Stimulated activated naive CD4-positive, alpha-beta T cell treated with Interleukin-2 at 50 U/mL for 16 hours (primary cell): ENCODE measurements around the gene STAM.
"Not testable (repeated sequence)": the region's sequence is repeated elsewhere in the genome, so short reads cannot be mapped to it uniquely, and the experiment has no call there.

Experiments used
- DNase-seq: peaks from one replicate; lab custom pipeline; 2025; lab: John Stamatoyannopoulos, UW

Gene STAM

DNA sequence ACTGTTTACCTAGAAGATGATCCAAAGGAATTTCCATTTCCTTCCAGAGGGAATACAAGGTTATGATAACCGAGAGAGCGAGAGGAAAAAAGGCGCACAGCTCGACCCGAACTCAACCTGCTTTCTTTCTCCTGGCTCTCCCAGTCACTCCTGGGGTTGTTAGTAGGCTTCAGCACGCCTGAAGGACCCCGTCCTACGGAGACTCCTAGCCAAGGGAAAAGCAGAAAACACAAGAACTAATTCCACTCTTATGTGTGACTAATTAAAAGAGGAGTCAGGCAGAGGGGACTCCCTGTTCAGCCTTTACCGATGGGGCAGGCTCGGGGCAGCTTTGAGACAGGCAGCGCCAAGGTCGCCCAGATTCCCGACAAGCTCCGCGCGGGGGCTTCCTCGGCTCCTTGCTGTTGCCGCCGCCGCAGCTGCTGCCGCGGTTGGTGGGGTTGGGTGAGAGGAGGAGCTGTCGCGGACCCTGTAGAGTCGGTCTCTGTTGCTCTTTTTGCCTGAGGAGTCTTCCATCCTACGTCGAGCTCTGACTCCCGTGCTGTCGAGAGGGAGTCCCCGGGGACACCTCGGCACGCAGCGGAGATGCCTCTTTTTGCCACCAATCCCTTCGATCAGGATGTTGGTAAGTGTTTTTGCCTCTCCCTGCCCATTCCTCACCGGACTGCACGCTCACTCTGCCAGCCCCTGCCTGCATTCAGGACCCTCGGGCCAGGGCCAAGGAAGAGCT is at the start of gene STAM:
Gene STAM (plus strand): TSS at position 397 of the 730 bp plus-strand sequence. CDS start 189 bp downstream, at position 586.
- DNase-seq, result peak; percentile 95

DNA sequence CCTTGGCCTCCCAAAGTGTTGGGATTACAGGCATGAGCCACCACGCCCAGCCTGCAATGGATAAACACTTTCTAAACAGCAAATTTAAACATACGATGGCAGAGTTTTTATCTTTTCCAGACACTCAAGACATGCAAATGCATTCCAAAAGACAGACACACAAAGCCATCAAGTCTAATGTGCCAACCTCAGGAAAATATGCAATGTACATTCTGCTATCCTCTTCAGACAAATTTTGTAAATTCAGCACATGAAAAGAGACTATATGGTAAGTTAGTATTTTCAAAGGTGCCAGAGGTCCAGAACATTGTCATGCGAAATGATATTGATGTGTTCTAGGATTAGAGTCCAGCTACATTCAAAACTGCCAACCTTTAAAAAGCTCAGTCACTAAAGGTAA is 46.6 kb upstream of the STAM start:
- DNase-seq, result no peak

DNA sequence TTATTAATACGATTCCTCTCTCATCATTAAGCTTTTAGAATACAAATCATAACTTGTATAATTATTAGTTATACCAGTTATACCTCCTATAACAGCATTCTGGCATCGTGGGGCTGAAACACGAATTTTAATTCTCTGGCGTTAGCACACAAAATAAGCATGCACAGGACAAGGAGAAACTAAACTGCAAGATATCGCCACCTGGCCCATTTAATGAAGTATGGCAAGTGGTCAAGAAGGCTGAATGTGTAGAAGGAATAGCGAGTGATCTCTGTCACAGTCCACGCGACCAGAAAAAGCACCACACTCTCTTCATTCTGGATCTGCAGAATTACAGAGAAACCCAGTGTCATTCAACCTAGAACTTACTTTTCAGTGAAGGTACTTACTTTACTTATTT is 44.9 kb upstream of the STAM start:
- DNase-seq, result no peak

DNA sequence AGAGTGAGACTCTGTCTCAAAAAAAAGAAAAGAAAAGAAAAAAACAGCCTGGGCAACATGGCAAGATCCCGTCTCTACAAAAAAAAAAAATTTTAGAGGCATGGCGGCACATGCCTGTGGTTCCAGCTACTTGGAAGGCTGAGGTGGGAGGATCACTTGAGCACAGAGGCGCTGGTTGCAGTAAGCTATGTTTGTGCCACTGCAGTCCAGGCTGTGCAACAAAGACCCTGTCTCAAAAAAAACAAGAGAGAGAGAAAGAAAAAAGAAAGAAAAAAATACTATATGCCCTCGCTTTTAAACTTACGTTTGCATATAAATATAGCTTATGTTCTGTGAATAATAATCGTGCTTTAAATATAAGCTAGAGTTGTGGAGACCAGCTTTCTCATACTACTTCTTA is 38.0 kb upstream of the STAM start:
- DNase-seq, result no peak

DNA sequence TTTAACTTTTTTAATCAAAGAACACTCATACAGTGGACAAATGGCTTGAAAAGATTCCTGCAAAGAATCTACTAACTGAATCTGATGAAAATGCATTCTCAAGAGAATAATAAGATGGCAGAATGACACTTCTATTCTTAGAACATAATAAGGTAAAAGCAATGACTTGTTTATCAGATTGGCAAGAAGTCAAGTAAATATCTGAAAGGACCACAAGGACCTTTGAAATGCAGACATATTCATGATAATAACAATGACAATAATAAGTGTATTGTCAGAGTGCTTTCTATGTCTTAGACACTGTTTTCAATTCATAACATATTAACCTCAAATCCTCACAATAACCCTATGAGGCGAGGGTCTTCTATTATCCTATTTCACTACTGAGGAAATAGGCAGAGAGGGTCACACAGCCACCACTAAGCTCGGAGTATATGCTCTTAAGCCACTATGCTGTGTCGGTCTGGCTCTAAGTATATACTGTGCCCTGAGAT is 37.4 kb upstream of the STAM start:
- no peak for DNase-seq

DNA sequence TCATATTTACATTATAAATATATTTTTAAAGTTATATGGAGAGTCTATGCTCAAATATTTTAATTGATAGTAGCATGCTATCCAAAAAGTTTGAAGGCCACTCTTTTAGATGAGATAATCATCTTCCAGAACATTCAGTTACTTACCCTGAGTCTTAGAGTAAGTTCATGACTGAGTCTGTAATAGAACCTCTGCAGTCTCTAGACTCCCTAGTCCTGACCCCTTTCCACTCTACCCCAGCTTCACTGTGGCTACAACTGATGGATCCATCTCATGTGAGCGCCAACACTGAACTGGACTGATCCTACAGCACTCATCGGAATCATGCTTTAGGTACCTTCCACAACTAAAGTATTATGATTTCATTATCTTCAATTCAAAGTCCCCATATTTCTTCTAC is 36.9 kb upstream of the STAM start:
- no peak for DNase-seq

DNA sequence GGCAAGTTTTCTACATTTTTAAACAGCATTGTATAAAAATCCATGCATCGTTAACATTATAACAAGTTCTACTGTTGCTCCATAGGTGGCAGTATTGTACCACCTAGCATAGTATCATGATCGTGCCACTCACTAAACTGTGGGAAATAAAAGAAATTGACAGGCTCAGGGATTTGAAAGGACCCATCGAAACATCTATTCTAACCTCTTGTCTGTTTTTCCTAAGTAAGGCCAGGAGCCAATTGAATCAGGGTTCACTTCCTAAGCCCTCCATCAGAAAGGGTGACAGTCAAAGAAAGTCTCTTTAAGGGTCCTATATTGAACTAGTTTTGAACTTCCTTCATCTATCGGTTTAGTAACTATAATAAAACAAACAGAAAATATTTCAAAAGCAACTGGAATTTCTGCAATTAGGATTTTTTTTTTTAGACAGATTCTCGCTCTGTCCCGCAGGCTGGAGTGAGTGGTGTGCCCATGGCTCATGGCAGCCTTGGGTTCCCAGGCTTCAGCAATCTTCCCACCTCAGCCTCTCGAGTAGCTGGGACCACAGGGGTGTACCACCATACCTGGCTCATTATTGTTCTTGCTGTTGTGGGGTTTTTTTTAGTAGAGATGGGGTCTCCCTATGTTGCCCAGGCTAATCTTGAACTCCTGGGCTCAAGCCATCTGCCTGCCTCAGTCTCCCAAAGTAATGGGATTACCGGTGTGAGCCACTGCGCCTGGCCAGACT is 36.2 kb upstream of the STAM start:
- DNase-seq, result no peak

DNA sequence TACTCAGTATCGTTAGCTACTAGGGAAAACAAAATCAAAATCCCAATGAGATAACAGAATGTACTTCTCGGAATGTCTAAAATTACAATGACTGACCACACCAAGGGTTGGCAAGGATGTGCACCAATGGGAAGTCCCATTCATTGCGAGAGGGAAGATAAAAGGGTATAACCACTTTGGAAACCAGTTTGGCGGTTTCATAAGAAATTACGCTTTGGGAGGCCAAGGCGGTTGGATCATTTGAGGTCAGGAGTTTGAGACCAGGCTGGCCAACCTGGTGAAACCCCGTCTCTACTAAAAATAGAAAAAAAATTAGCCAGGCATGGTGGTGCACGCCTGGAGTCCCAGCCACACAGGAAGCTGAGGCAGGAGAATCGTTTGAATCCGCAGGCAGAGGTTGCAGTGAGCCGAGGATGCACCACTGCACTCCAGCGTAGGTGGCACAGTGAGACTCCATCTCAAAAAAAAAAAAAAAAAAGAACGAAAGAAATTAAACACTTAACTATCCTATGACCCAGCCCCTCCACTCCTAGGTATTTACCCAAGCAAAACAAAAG is 34.4 kb upstream of the STAM start:
- DNase-seq, result peak; percentile 3

DNA sequence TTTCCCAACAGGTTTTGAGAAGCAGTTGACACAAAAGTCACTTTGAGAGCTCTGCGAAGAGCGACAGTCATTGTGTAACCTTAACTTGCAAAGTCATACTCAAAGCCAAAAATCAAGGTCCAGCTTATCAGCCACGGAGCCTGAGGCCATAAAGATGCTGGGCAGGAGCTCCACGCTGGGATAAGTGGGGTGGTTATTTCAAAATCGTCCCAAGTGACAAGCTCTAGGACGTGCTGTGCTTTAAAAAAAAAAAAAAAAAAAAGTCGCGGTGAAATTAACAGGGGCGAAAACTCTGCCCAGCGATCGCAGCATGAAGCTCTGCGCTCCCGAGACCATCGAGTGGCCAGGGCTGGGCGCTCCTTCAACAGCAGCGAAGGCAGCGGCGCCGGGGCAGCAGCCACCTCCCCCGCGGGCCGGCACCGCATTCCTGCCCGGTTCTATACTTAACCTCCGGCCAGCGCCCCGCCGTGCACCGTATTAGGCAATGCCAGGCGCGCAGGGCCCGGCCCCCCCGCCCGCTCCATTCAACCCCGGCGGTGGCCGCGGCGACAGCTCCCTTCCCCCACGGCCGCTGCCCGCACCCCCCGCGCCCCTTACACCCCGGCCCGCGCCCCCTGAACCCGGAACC is 27.4 kb upstream of the STAM start:
- peak; percentile 3 for DNase-seq

DNA sequence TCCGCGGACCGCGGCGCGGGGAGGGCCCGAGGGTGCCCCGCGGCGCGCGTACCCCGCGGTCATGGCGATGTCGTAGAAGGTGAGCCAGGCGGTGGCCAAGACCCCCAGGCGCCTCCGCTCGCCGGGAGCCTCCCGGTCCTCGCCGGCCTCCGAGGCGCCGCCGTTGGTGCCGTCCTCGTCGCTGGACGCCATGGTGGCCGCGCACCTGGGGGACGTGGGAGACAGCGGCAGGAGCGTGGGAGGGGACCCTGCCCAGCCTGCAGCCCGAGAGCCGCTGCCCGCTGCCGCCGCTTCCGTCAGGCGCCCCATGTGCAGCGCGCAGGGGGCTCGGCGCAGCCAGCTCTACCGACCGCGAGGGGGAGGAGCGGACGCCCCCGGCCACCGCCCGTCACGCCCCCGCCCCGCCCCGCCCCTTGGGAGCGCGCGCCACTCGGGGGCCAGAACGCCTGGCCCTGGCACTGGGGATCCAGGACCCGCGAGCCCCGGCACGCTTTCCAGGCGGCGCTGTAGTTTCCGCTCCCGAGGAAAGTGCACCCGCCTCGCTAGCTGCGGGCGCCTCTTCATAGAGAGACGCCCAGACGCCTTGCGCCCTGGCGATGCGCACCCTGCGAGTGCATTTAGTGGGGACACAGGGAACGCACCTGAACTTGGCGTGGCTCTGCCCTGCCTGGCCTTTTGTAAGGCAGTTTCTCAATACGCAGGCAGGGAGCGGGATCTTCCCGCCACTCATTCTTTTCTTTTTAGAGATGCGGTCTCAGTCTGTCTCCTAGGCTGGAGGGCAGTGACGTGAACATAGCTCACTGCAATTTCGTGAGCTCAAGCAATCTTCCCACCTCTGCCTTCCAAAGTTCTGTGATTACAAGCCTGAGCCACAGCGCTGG is 26.7 kb upstream of the STAM start, which contains the start of gene HACD1:
Gene HACD1 (minus strand): TSS at position 344 of the 881 bp plus-strand sequence. CDS start 35 bp downstream, at position 309.
- DNase-seq, result peak; percentile 27

DNA sequence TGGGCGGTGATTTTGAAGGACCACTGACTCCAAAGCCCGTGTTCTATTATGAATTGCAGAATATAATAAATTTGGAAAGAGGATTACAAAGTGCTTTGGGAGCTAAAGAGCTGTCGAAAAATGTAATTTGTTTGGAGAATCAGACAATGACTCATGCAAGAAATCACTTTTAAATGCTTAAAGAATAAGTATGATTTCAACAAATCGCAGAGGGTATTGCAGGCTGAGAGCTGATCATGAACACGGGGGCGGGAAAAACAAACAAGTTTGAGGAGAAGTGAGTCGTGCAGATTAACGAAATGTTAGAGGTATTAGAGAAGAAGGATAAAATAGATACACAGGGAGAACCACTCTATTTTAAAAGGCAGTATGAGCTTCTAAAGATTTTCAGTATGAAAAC is 21.9 kb upstream of the STAM start:
- DNase-seq, result no peak

DNA sequence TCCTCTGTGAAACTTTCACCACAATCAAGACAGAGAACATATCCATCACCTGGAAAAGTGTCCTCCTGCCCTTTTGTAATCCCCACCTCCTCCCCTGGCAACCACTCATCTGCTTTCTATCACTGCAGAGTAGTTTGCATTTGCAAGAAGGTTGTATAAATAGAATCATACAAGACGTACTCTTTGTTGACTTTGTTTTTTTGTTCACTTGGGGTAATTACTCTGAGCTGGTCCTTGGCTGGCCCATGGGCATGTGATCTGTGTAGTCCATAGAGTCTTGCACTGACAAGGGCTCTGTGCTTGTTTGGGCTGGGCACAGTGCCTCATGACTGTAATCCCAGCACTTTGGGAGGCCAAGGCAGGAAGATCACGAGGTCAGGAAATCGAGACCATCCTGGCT is 19.0 kb upstream of the STAM start:
- DNase-seq, result no peak

DNA sequence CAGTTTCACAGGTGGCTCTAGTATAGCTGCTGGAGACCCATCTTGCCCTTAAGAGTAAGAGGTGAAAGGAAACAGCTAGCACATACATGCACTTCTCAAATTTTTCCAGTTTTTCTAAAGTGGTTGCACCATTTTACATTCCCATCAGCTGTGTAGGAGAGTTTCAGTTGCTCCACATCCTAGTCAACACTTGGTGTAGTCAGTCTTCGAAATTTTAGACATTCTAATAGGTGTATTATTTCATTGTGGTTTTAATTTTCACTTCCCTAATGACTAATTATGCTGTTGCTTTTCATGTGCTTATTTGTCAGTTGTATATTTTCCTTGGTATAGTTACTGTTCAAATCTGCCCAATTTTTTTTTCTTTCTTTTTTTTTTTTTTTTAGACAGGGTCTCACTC is 17.3 kb upstream of the STAM start:
- no peak for DNase-seq

DNA sequence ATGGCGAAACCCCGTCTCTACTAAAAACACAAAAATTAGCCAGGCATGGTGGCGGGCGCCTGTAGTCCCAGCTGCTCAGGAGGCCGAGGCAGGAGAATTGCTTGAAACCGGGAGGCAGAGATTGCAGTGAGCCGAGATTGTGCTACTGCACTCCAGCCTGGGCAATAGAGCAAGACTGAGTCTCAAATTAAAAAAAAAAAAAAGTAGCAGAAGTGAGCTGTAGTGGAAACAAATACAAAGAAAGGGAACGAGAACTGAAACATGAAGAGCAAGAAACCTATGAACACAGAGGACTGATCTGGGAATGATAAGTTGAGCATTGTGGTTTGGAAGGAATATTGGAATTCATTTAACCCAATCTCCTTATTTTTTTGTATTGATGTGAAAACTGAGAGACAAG is 11.4 kb upstream of the STAM start:
- not testable (repeated sequence) for DNase-seq

DNA sequence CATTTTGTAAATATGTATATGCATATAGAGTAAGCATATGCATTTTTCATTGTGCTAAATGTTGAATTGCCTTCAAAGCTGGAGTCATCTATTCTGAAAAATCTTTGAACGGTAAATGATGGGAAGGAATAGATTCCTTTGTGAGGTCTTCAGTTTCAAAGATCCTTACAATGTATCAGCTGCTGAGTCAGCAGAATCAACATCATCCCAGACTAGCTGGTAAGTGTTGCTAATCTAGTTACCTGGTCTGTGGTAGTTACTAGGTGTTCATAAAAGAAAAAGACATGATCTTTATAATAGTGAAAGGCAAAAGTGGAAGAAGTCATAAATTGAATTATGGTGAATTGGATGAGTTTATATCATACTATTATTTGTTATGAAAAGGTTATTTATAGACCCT is 10.6 kb upstream of the STAM start:
- DNase-seq, result no peak

DNA sequence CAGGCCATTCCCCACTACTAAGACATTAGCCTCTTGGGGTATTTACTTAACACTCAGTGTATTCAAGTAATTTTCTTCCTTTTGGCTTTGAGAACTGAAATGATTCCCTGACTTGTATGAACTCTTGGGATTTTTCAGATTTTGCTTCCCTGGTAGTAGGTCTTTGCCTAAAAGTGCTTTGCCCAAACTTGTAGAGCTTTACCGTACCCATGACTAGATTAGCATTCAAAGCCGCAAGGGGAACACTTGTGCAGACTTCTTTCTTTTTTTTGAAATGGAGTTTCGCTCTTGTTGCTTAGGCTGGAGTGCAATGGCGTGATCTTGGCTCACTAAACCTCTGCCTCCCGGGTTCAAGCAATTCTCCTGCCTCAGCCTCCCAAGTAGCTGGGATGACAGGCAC is 6.1 kb upstream of the STAM start:
- DNase-seq, result no peak

DNA sequence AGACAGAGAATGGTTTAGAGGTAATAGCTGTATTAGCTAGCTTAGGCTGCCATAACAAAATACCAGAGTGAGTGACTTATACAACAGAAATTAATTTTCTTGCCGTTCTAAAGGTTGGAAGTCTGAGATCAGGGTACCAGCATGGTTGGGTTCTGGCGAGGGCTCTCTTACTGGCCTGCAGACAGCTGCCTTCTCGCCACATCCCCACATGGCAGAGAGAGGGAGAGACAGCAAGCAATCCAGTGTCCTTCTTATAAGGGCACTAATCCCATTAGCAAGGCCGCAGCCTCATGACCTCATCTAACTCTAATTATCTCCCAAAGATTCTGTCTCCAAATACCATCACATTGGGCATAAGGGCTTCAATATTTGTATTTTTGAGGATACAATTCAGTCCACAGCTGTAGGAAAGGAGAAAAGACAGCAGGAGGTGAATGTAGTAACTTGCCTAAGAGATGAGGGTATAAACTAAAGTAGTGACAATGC is 3.6 kb upstream of the STAM start:
- no peak for DNase-seq

DNA sequence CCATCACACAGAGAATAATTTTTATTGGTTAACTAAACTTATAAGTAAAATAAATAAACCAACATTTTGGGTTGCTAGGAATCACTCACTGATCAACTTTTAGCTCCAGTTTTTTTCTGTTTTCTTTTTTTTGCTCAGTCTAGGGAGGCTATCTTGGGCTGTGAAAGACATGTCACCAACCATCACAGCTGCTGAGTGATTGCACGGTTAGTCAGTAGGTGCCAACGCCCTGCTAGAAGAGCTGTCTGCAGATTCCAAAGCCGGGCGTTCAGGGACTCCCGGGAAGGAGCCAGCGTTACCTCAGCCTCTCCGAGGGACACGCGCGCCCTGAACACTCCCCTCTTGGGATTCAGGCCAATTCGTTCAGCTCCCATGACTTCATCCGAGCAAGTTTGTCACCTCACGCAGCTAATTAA is 604 bp upstream of the STAM start:
- DNase-seq, result peak; percentile 47

DNA sequence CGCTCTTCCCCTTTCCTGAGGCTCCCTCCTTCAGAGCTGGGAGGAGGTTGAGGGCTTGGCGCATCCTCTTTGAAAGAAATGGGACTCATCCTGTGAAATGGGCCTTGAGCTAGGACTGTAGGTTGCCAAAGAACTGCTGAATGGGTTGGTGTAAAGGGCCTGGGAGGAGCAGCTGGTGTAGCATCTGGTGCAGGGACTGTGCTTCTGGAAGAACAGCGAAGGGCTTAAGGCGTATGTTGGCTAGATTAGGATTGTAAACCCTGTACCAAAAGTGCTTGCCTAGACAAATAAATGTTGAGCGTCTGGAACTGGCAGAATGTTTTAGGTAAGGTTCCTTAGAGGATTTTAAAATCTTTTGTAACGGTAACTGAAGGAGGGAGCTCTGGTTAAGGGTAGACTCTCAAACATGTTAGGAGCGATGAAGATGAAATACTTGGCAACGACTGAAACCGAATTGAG is 563 bp downstream of the STAM start:
- DNase-seq, result no peak

DNA sequence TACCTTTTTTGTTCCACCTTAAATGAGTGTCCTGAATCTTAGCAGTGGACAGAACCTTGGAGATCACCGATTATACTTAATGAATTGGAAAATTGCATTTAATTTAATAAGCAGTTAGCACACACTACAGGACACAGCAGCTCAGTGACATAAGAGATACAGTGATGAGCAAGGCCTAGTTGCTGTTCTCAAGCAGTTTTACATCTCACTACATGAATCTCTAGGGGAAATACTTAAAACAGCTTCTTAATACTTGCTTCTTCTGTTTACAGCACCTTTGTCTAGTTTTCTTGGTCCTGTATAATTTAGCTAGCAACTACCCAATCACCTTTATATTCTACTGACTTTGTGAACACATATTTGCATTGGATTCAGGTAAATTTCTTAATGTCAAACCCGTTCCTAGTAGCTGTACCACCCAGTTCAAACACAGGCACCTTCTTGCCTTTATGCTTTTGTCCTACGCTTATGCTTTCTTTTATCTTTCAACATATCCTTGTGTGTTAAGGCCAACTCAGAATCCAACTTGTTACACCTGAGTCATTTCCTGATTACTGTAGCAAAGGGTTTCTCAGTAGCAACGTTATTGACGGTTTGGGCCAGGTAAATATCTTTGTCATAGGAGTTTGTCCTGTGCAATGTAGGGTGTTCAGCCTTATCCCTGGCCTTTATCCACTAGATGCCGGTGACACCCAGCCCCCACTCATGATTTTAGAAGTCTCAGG is 1.8 kb downstream of the STAM start:
- DNase-seq, result no peak

DNA sequence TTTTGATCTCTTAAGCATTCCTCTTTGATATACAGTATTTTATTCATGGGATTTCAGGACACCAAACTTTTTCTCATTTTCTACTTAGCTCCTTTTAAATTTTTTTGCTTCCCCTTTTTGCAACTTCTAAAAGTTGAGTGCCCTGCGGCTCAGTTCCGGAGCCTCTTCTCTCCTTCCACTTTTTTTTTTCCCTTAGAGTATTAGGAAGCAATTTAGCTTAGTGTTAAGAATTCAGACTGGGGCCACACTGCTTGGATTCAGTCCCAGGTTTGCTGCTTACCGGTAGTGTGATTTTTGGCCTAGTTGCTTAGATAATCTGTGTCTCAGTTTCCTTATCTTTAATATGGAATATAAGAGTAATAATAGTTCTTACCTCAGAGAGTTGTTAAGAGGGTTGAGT is 3.4 kb downstream of the STAM start:
- no peak for DNase-seq
